Testis (tissue), 2 donors: ENCODE measurements around the gene MYLK.

Experiments
- CTCF ChIP-seq, 3 experiments: fragments of 450-650 bp in 2 of 3; fragments of 200-600 bp in 1 of 3; sonication (generic) in 1 of 3; IDR thresholded peaks; one replicate each; pipeline ENCODE4 v1.5.1; 2016 to 2019; ENCODE audit warnings: antibody characterized with exemption in 3 of 3, mild to moderate bottlenecking in 2 of 3, moderate library complexity in 1 of 3
- POLR2A ChIP-seq: fragments of 450-650 bp; IDR thresholded peaks from one replicate; pipeline ENCODE4 v1.6.1; 2017; ENCODE audit warnings: antibody characterized with exemption, mild to moderate bottlenecking, moderate library complexity

GRCh38 chr3:123831420-123831819, 52.7 kb downstream of the MYLK start:
- TF ChIP-seq CTCF (IDR thresholded peaks at IDR 0.05) (no peak), POLR2A (no peak)
